ENCODE results near the gene DNAL1. TPM values are rescaled to one million over a fixed set of nuclear protein-coding genes. Genes with fewer than 3 reads are reported as not detected.

DNAL1 gene
- total and polyA plus RNA-seq, 2 of the 4 experiments (the other 2 are of a cell fraction): 4.5 to 5.4 TPM

DNA sequence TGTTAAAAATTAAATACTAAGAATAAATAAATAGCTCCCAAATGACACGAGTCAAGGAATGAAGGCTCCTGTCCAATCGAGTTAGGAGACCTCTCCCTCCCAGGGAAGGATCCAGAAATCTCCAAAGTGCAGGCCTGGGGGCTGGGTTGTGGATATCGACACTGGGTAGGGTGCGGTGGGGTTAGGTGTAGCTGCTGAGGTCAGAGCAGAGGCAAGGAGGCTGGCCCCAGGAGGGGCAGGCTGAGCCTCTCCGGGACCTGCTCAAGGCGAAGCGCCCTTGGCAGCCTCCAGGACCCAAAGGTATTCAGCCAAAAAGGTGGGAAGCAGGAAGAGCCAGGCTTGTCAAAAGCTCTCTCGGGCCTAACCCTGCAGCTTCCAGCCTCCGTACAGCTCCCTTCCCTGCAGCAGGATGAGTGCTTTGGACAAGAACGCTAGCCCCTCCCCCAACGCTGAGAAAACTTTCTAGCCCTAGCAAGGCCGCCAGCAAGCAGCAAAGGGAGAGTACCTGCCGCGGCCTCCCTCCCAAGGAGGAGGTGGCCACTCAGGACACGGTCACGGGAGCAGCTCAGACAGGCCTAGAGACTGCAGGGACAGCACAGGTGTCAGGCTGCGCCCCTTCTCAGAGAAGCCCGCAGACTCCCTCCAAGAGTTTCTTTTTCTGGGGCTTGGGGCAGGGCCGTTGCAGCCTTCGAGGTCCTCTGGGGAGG lies 73.1 kb downstream of the DNAL1 start:
- Histone ChIP-seq H3K4me1 (ENCODE audit: control insufficient read depth, insufficient read depth, low read length) (peaks cover 17% of the 10 kb centered on the region), H3K27me3 (ENCODE audit: control insufficient read depth, insufficient read depth, low read length) (no peaks in the 10 kb centered on the region), H3K23ac (ENCODE audit: low read depth, low read length) (peak overlapping the region; percentile 7; the same call in 1 of the 2 replicates), H3K9me3 (ENCODE audit: control insufficient read depth, insufficient read depth, low read length) (no peaks in the 10 kb centered on the region), H2BK20ac (ENCODE audit: low read depth, low read length) (no peak overlapping the region), H3K9me1 (ENCODE audit: insufficient read depth, low read length) (peaks cover 12% of the 10 kb centered on the region), H3K4ac (ENCODE audit: low read depth, low read length) (peak overlapping the region; percentile 68), H3K27ac (ENCODE audit: insufficient read depth, low read length) (peak overlapping the region; percentile 38), H4K5ac (ENCODE audit: low read depth, low read length) (peak overlapping the region; percentile 1; the same call in 1 of the 2 replicates), H2BK5ac (ENCODE audit: low read depth, low read length, poor library complexity, severe bottlenecking) (peak overlapping the region; percentile 53), H4K20me1 (ENCODE audit: insufficient read depth, low read length) (peaks cover 25% of the 10 kb centered on the region), H2AK9ac (replicated peaks; ENCODE audit: low read depth, low read length, poor library complexity) (peak overlapping the region; percentile 75), H2AFZ (replicated peaks; ENCODE audit: low read length, poor library complexity) (peak overlapping the region; percentile 18), H2BK15ac (ENCODE audit: low read depth, low read length) (no peak overlapping the region), H3K36me3 (ENCODE audit: control insufficient read depth, insufficient read depth, low read length) (peaks cover 49% of the 10 kb centered on the region), H2BK120ac (ENCODE audit: low read depth, low read length) (peak overlapping the region; percentile 6), H2AK5ac (ENCODE audit: low read depth, low read length) (no peak overlapping the region; the same call in 1 of the 2 replicates), H3K14ac (replicated peaks; ENCODE audit: low read depth, low read length) (peak overlapping the region; percentile 70; the same call in 1 of the 2 replicates), H4K91ac (ENCODE audit: insufficient read depth, low read depth, low read length) (peak overlapping the region; percentile 61), H3K79me1 (ENCODE audit: low read depth in 1 of 2, low read length in 2 of 2) (peaks cover 22 to 71% of the 10 kb centered on the region in 2 experiments), H3K4me2 (ENCODE audit: low read depth, low read length) (no peak overlapping the region), H3K18ac (ENCODE audit: low read depth, low read length) (no peak overlapping the region), H3K56ac (ENCODE audit: extremely low read depth, insufficient read depth, low read length) (no peak overlapping the region; the same call in 1 of the 2 replicates), H3K9ac (ENCODE audit: low read depth, low read length) (peak overlapping the region; percentile 12; the same call in 1 of the 2 replicates), H3K4me3 (ENCODE audit: insufficient read depth, low read depth, low read length) (no peak overlapping the region), H4K8ac (ENCODE audit: low read depth in 2 of 2, low read length in 2 of 2) (peak overlapping the region in 1 of 2 experiments; percentile 40; a peak in 1 of 4 replicates)
- ChIA-PET POLR2A (ENCODE audit: unreplicated experiment) (interaction anchor here (0.6 kb wide), 1 partner anchor 133 kb away, joined by 3 read pairs; no protein-coding TSS in a partner anchor), CTCF (no interaction called here)
- 93% methylated on average over 2 of the region's 20 CpGs; no CpG with 5 or more reads in 1 of the 2 experiments for WGBS, 2 experiments (ENCODE audit: extremely low coverage in 2 of 2, insufficient read length in 1 of 2)
- in situ Hi-C loops (cut with MboI; ENCODE audit: low sequenced_read_pairs) (no loop called here), intact Hi-C loops (cut with micrococcal nuclease) (no loop called here), dilution Hi-C loops (cut with HindIII; ENCODE audit: low sequenced_read_pairs, unreplicated experiment) (no loop called here)
- ATAC-seq (ENCODE audit: low read depth) (peak; percentile 31), DNase-seq (peak; percentile 76)
- no TSS peak for BruUV-seq (replicated peaks)
- TF ChIP-seq RAD21 (IDR thresholded peaks at IDR 0.05; ENCODE audit: low read length): no peak

Measured in IMR-90 (cell line).